ENCODE measurements around the gene SOX3. TPM values are rescaled to one million over a fixed set of nuclear protein-coding genes. Genes with fewer than 3 reads are reported as not detected.

Gene SOX3
- total and polyA plus RNA-seq, 2 of the 8 experiments (the other 6 are each of a cell fraction or from before 2014, with no cell fraction given): 10.4 to 41.0 TPM

DNA sequence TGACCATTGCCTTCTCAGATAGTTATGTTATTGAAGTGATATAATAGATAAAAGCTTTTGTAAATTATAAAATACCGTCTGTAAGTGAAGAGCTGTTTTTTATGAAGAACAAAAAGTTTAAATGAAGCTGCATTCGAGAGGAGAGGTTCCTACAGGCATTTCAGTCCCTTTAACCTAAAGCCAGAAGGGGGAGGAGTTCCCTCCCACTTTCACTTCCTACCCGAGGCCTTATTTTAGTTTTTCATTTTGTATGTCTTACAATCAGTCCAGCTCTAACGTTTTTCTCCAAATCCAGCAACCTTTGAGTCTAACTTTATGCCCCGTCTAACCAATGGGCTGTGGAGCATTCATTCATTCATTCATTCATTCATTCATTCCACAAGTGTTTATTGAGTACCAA lies 16.5 kb upstream of the SOX3 start (continued):
- TF ChIP-seq CTCF (IDR thresholded peaks at IDR 0.05; ENCODE audit: control extremely low read depth in 1 of 3, insufficient read depth in 1 of 3, low read depth in 1 of 3, low read length in 3 of 3): no peak
